RWPE2 (cell line): ENCODE results near the gene HTRA3.

ENCODE experiments used
- ATAC-seq: fragments of 200-7000 bp; cut with Tn5 transposase; 3 replicates; pipeline ENCODE4 v1.9.1; 2021; ENCODE audit warnings: low read depth
- DNase-seq: peaks from one replicate; pipeline ENCODE4 v3.0.0-alpha.2; 2020; ENCODE audit warnings: low spot score
- H3K27ac ChIP-seq: fragments of 450-650 bp; 2 replicates; pipeline ENCODE4 v1.5.1; 2017; ENCODE audit warnings: mild to moderate bottlenecking; ENCODE audit not compliant: poor library complexity, severe bottlenecking
- H3K27me3 ChIP-seq: fragments of 250-450 bp; sonication (Bioruptor Pico); 2 replicates; pipeline ENCODE4 v1.5.1; 2021; ENCODE audit warnings: mild to moderate bottlenecking, moderate library complexity; ENCODE audit not compliant: insufficient read depth, poor library complexity, severe bottlenecking
- H3K36me3 ChIP-seq: fragments of 250-450 bp; sonication (Bioruptor Pico); 2 replicates; pipeline ENCODE4 v1.5.1; 2020; ENCODE audit warnings: low read depth, mild to moderate bottlenecking, moderate library complexity
- H3K4me1 ChIP-seq: fragments of 250-450 bp; sonication (Bioruptor Pico); 2 replicates; pipeline ENCODE4 v1.5.1; 2021; ENCODE audit warnings: mild to moderate bottlenecking, moderate library complexity; ENCODE audit not compliant: insufficient read depth, poor library complexity, severe bottlenecking
- H3K4me3 ChIP-seq: fragments of 250-450 bp; sonication (Bioruptor Pico); 2 replicates; pipeline ENCODE4 v1.5.1; 2021; ENCODE audit warnings: mild to moderate bottlenecking, moderate library complexity; ENCODE audit not compliant: severe bottlenecking
- H3K9me3 ChIP-seq: fragments of 250-450 bp; sonication (Bioruptor Pico); 2 replicates; pipeline ENCODE4 v1.5.1; 2021; ENCODE audit warnings: mild to moderate bottlenecking, moderate library complexity; ENCODE audit not compliant: severe bottlenecking
- TF ChIP-seq, protein P1 (sequence below): fragments of 450-650 bp; IDR thresholded peaks from one replicate; pipeline ENCODE4 v1.5.1; 2017; ENCODE audit warnings: mild to moderate bottlenecking, moderate library complexity; ENCODE audit not compliant: poor library complexity, severe bottlenecking

The HTRA3 gene

DNA sequence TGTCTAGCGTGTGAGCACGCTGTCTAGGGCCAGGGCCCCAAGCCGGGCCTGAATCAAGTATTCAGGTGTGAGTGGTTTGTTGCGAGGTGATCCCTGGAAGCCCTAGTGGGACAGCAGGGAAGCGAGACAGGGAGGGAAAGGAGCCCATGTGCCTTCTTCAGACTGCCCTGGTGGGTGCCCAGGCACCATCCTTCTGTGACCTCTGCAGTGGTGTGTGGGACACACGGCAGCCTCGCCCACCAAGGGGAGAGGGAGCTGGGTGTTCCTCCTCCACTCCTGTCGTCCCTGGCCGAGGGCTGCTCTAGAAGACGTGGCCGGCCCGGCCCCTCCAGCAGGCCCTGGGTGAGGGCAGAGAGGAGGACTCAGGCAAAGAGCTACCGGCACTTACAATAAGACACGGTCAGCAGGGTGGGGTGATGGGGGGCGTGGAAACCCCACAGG lies 47.4 kb downstream of the HTRA3 start:
- H3K4me1 ChIP-seq = peaks cover 17% of the 10 kb centered on the region
- H3K9me3 ChIP-seq = no peaks in the 10 kb centered on the region
- no peaks in the 10 kb centered on the region for H3K36me3 ChIP-seq
- ATAC-seq = no peak
- TF ChIP-seq, protein P1, sequence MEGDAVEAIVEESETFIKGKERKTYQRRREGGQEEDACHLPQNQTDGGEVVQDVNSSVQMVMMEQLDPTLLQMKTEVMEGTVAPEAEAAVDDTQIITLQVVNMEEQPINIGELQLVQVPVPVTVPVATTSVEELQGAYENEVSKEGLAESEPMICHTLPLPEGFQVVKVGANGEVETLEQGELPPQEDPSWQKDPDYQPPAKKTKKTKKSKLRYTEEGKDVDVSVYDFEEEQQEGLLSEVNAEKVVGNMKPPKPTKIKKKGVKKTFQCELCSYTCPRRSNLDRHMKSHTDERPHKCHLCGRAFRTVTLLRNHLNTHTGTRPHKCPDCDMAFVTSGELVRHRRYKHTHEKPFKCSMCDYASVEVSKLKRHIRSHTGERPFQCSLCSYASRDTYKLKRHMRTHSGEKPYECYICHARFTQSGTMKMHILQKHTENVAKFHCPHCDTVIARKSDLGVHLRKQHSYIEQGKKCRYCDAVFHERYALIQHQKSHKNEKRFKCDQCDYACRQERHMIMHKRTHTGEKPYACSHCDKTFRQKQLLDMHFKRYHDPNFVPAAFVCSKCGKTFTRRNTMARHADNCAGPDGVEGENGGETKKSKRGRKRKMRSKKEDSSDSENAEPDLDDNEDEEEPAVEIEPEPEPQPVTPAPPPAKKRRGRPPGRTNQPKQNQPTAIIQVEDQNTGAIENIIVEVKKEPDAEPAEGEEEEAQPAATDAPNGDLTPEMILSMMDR = no peak
- no peaks in the 10 kb centered on the region for H3K27me3 ChIP-seq
- no peak overlapping the region for H3K27ac ChIP-seq
- no peak overlapping the region for H3K4me3 ChIP-seq
- DNase-seq = peak; percentile 54

DNA sequence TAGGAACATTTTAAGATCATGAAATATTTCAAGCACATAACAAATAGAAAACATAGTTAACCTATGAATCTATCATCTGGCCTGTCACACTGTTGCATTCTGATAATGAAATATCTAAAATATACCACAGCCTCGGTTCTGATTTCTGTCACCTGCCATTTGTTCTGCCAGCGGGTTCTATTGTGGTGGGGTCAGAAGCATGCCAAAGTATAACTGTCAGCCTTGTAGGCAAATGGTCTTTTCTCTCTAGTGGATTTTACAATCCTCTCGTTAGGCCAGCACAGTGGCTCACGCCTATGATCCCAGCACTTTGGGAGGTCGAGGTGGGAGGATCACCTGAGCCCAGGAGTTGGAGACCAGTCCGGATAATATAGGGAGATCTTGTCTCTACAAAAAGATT lies 47.9 kb downstream of the HTRA3 start:
- TF ChIP-seq, protein P1 = no peak
- Histone ChIP-seq H3K27ac (no peak overlapping the region), H3K9me3 (no peaks in the 10 kb centered on the region), H3K27me3 (no peaks in the 10 kb centered on the region), H3K36me3 (no peaks in the 10 kb centered on the region), H3K4me3 (no peak overlapping the region), H3K4me1 (peaks cover 17% of the 10 kb centered on the region)
- DNase-seq (no peak), ATAC-seq (no peak)

DNA sequence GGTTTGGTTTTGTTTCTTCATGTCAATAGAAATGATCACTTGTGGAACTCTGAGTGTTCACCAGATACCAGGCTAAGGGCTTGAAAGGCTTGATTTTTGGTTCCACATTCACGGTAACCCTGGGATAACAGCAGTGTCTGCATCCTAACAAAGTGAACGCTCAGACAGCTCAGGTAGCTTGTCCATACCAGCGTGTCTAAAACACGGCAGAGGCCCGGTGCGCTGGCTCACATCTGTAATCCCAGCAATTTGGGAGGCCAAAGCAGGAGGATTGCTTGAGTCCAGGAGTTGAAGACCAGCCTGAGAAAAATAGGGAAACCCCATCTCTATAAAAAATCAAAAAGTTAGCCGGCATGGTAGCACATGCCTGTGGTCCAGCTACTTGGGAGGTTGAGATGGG lies 49.0 kb downstream of the HTRA3 start:
- TF ChIP-seq, protein P1 = no peak
- peaks cover 17% of the 10 kb centered on the region for H3K4me1 ChIP-seq
- no peak for ATAC-seq
- no peaks in the 10 kb centered on the region for H3K27me3 ChIP-seq
- H3K27ac ChIP-seq = no peak overlapping the region
- no peak for DNase-seq
- H3K9me3 ChIP-seq = no peaks in the 10 kb centered on the region
- no peaks in the 10 kb centered on the region for H3K36me3 ChIP-seq
- no peak overlapping the region for H3K4me3 ChIP-seq

DNA sequence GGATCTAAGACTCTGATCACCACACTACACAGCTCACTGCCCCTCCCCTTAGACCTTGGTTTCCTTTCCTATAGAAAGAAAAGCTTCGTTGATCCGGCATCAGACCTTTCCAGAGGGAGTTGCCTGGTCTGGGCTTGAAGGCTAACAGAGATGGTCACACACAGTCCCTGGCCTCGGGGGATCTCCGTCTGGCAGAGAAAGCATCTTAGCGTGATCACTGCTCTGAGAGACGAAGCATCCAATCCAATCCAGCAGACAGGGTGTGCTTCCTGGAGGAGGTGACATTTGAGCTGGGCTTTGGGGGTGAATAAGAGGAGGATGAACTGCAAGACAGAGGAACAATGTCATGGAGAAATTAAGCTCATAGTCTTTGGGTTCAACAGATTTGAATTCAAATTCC lies 49.5 kb downstream of the HTRA3 start:
- H3K4me1 ChIP-seq = peaks cover 17% of the 10 kb centered on the region
- no peak for DNase-seq
- no peaks in the 10 kb centered on the region for H3K36me3 ChIP-seq
- H3K27ac ChIP-seq = no peak overlapping the region
- no peak overlapping the region for H3K4me3 ChIP-seq
- TF ChIP-seq, protein P1 = no peak
- H3K27me3 ChIP-seq = no peaks in the 10 kb centered on the region
- no peak for ATAC-seq
- no peaks in the 10 kb centered on the region for H3K9me3 ChIP-seq

DNA sequence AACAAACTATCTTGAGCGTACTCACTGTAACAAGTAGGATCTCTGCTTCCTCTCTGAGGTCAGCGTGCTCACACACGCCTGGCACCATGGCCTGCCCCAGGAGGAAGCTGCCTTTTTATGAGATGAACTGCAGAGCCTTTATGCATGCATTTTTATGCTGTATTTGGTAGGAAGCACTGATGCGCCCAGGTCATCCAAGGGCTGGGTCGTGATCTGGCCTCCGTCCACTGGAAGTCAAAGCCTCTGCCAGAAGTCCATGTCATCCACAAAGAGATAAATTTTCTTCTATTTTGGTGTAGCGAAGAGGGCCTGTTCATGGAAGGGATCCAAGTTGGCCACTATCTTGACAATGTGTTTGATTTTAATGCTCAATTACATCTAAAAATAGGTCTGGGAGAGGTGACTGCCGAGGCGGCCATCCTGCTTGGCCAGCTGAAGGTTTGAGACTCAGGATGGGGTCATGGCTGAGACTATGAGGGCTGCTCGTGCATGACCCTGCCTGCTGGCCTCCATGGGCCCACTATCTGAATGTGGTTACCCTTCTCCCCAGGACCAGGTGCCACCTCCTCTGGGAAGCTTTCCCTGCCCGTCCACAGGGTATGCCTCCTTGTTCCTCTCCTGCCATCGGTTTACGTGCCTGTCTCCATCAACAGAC lies 50.3 kb downstream of the HTRA3 start:
- DNase-seq (peak; percentile 29), ATAC-seq (no peak)
- H3K27ac ChIP-seq = no peak overlapping the region

More for the DNA sequence above, 50.3 kb downstream of the HTRA3 start:
- no peaks in the 10 kb centered on the region for H3K36me3 ChIP-seq
- no peak overlapping the region for H3K4me3 ChIP-seq
- peaks cover 17% of the 10 kb centered on the region for H3K4me1 ChIP-seq
- H3K27me3 ChIP-seq = no peaks in the 10 kb centered on the region
- H3K9me3 ChIP-seq = no peaks in the 10 kb centered on the region
- TF ChIP-seq, protein P1 = no peak
